HEK293 (cell line): ENCODE results near the gene SSR1.

Source experiments
- CTCF ChIA-PET: fragments of 350-600 bp; formaldehyde crosslinking; extraction: SDS; loops from one replicate; lab custom pipeline; 2021; ENCODE audit warnings: antibody characterized with exemption; lab: Yijun Ruan, JAX
- POLR2A ChIA-PET: fragments of 300-600 bp; formaldehyde crosslinking; extraction: SDS; loops from one replicate; lab custom pipeline; 2020; ENCODE audit warnings: antibody characterized with exemption, inconsistent platforms; lab: Yijun Ruan, JAX
- H3K27ac ChIP-seq: fragments of 200-500 bp; sonication (Bioruptor generic); 2 replicates; pipeline ENCODE4 v1.5.1; 2014; ENCODE audit warnings: low read depth, low read length, control low read depth, inconsistent platforms; ENCODE audit errors: extremely low read depth
- H3K36me3 ChIP-seq, 2 experiments: fragments of 200-500 bp in 1 of 2; sonication (Bioruptor generic) in 1 of 2; 1 replicate in 1 of 2; 2 replicates in 1 of 2; pipeline ENCODE4 v1.5.1; 2014 to 2017; ENCODE audit warnings: inconsistent platforms in 2 of 2, low read length in 2 of 2; ENCODE audit not compliant: control insufficient read depth in 2 of 2, insufficient read depth in 1 of 2
- H3K4me1 ChIP-seq: fragments of 200-500 bp; sonication (Bioruptor generic); 2 replicates; pipeline ENCODE4 v1.5.1; 2014; ENCODE audit warnings: mild to moderate bottlenecking, low read length, inconsistent platforms; ENCODE audit not compliant: control insufficient read depth, insufficient read depth
- H3K4me3 ChIP-seq: 2 replicates; pipeline ENCODE4 v1.5.1; 2011; ENCODE audit warnings: low read depth, mild to moderate bottlenecking, control low read depth, low read length, moderate library complexity
- H3K9me3 ChIP-seq: fragments of 200-500 bp; sonication (Bioruptor generic); 2 replicates; pipeline ENCODE4 v1.5.1; 2014; ENCODE audit warnings: low read depth, low read length, inconsistent platforms; ENCODE audit not compliant: control insufficient read depth, insufficient read depth
- EGR2 ChIP-seq: fragments of 450-650 bp; formaldehyde crosslinking; IDR thresholded peaks from 2 replicates; pipeline ENCODE4 v1.5.1; 2016; ENCODE audit warnings: low read depth, missing biosample characterization, missing genetic modification characterization
- MZF1 ChIP-seq: fragments of 450-650 bp; formaldehyde crosslinking; IDR thresholded peaks from 2 replicates; pipeline ENCODE4 v1.5.1; 2017; ENCODE audit warnings: missing biosample characterization, missing genetic modification characterization, borderline replicate concordance
- REPIN1 ChIP-seq: fragments of 450-650 bp; formaldehyde crosslinking; IDR thresholded peaks from 2 replicates; pipeline ENCODE4 v1.5.1; 2017; ENCODE audit warnings: missing biosample characterization, missing genetic modification characterization, low read depth
- WT1 ChIP-seq: fragments of 450-650 bp; formaldehyde crosslinking; IDR thresholded peaks from 2 replicates; pipeline ENCODE4 v1.5.1; 2016; ENCODE audit warnings: missing biosample characterization, missing genetic modification characterization
- ZEB2 ChIP-seq: fragments of 450-650 bp; formaldehyde crosslinking; IDR thresholded peaks from 2 replicates; pipeline ENCODE4 v1.5.1; 2016; ENCODE audit warnings: missing biosample characterization, missing genetic modification characterization
- ZFP41 ChIP-seq: fragments of 450-650 bp; formaldehyde crosslinking; IDR thresholded peaks from 2 replicates; pipeline ENCODE4 v1.5.1; 2016; ENCODE audit warnings: missing biosample characterization, missing genetic modification characterization, borderline replicate concordance
- ZFP69B ChIP-seq: fragments of 450-650 bp; formaldehyde crosslinking; IDR thresholded peaks from 2 replicates; pipeline ENCODE4 v1.5.1; 2016; ENCODE audit warnings: missing biosample characterization, missing genetic modification characterization
- ZNF121 ChIP-seq: fragments of 450-650 bp; formaldehyde crosslinking; IDR thresholded peaks from 2 replicates; pipeline ENCODE4 v1.5.1; 2016; ENCODE audit warnings: missing biosample characterization, missing genetic modification characterization
- ZNF132 ChIP-seq: fragments of 450-650 bp; formaldehyde crosslinking; IDR thresholded peaks from 2 replicates; pipeline ENCODE4 v1.5.1; 2017; ENCODE audit warnings: missing biosample characterization, missing genetic modification characterization, borderline replicate concordance
- ZNF16 ChIP-seq: fragments of 450-650 bp; formaldehyde crosslinking; IDR thresholded peaks from 2 replicates; pipeline ENCODE4 v1.5.1; 2016; ENCODE audit warnings: low read depth, missing biosample characterization, missing genetic modification characterization
- ZNF174 ChIP-seq: fragments of 450-650 bp; formaldehyde crosslinking; IDR thresholded peaks from 2 replicates; pipeline ENCODE4 v1.5.0; 2017; ENCODE audit warnings: missing biosample characterization, mild to moderate bottlenecking, missing genetic modification characterization
- ZNF19 ChIP-seq: fragments of 450-650 bp; formaldehyde crosslinking; IDR thresholded peaks from 2 replicates; pipeline ENCODE4; 2016; ENCODE audit warnings: missing biosample characterization, missing genetic modification characterization, low read depth
- ZNF2 ChIP-seq: fragments of 450-650 bp; formaldehyde crosslinking; IDR thresholded peaks from 2 replicates; pipeline ENCODE4 v1.5.1; 2016; ENCODE audit warnings: missing biosample characterization, missing genetic modification characterization
- ZNF24 ChIP-seq: fragments of 450-650 bp; formaldehyde crosslinking; IDR thresholded peaks from 2 replicates; pipeline ENCODE4 v1.5.1; 2016; ENCODE audit warnings: missing biosample characterization, missing genetic modification characterization
- ZNF394 ChIP-seq: fragments of 450-650 bp; formaldehyde crosslinking; IDR thresholded peaks from 2 replicates; pipeline ENCODE4 v1.5.1; 2016; ENCODE audit warnings: missing biosample characterization, missing genetic modification characterization, mild to moderate bottlenecking, moderate library complexity, borderline replicate concordance
- ZNF404 ChIP-seq: fragments of 450-650 bp; formaldehyde crosslinking; IDR thresholded peaks from 2 replicates; pipeline ENCODE4 v1.5.1; 2017; ENCODE audit warnings: missing biosample characterization, missing genetic modification characterization
- ZNF549 ChIP-seq: fragments of 450-650 bp; IDR thresholded peaks from 2 replicates; pipeline ENCODE4 v1.5.1; 2018; ENCODE audit warnings: missing biosample characterization, missing genetic modification characterization, mild to moderate bottlenecking, inconsistent platforms, moderate library complexity
- ZNF701 ChIP-seq: fragments of 450-650 bp; formaldehyde crosslinking; IDR thresholded peaks from 2 replicates; pipeline ENCODE4 v1.5.1; 2016; ENCODE audit warnings: missing biosample characterization, missing genetic modification characterization
- ZNF747 ChIP-seq: fragments of 450-650 bp; formaldehyde crosslinking; IDR thresholded peaks from 2 replicates; pipeline ENCODE4 v1.5.1; 2016; ENCODE audit warnings: missing biosample characterization, missing genetic modification characterization
- ZNF768 ChIP-seq: fragments of 450-650 bp; formaldehyde crosslinking; IDR thresholded peaks from 2 replicates; pipeline ENCODE4 v1.5.1; 2018; ENCODE audit warnings: missing biosample characterization, mild to moderate bottlenecking, missing genetic modification characterization
- ZNF776 ChIP-seq: fragments of 450-650 bp; formaldehyde crosslinking; IDR thresholded peaks from 2 replicates; pipeline ENCODE4 v1.5.0; 2017; ENCODE audit warnings: missing biosample characterization, missing genetic modification characterization, borderline replicate concordance
- ZNF843 ChIP-seq: fragments of 450-650 bp; formaldehyde crosslinking; IDR thresholded peaks from 2 replicates; pipeline ENCODE4 v1.5.1; 2016; ENCODE audit warnings: missing biosample characterization, missing genetic modification characterization
- ZSCAN30 ChIP-seq: fragments of 450-650 bp; IDR thresholded peaks from 2 replicates; pipeline ENCODE4 v1.5.1; 2018; ENCODE audit warnings: missing biosample characterization, mild to moderate bottlenecking, missing genetic modification characterization, moderate library complexity
- TF ChIP-seq, protein P1 (sequence below): fragments of 450-650 bp; formaldehyde crosslinking; IDR thresholded peaks from 2 replicates; pipeline ENCODE4 v1.5.1; 2016; ENCODE audit warnings: missing biosample characterization, missing genetic modification characterization
- TF ChIP-seq, protein P2 (sequence below): fragments of 450-650 bp; formaldehyde crosslinking; IDR thresholded peaks from 2 replicates; pipeline ENCODE4 v1.5.1; 2017; ENCODE audit warnings: missing biosample characterization, missing genetic modification characterization
- TF ChIP-seq, protein P3 (sequence below): fragments of 450-650 bp; formaldehyde crosslinking; IDR thresholded peaks from 2 replicates; pipeline ENCODE4 v1.5.1; 2016; ENCODE audit warnings: missing biosample characterization, missing genetic modification characterization
- TF ChIP-seq, protein P4 (sequence below): fragments of 450-650 bp; formaldehyde crosslinking; IDR thresholded peaks from 2 replicates; pipeline ENCODE4 v1.5.1; 2016; ENCODE audit warnings: missing biosample characterization, missing genetic modification characterization

Gene SSR1

DNA sequence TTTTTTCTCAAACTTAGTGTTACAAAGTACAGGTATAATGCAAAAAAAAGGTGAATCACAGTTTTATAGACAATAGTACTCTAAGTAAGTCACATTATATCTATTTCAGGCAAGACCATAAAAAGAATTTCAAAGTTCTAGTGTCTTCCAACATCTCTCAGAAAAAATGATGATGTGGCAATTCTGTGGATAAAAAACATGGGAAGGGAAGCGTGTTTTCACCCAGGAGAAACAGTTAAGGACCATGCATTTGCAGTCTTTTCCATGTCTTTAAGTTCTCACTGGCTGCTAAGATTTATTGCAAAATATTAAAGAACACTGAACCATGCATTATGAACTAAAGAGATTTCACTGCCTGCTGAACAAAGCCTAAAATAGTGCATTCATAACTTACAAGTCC, 1.8 kb downstream of the SSR1 start:
- Histone ChIP-seq H3K4me3 (peak overlapping the region; percentile 1; the same call in 1 of the 2 replicates), H3K36me3 (peaks cover 37 to 38% of the 10 kb centered on the region in 2 experiments), H3K4me1 (peaks cover 5% of the 10 kb centered on the region; the same call in 1 of the 2 replicates), H3K9me3 (no peaks in the 10 kb centered on the region), H3K27ac (no peak overlapping the region)
- TF ChIP-seq ZNF747 (tag by site-specific recombination) (no peak), ZFP41 (no peak), ZNF132 (tag by site-specific recombination) (no peak), ZNF768 (tag by site-specific recombination) (no peak), ZSCAN30 (tag by site-specific recombination) (no peak), ZNF16 (tag by site-specific recombination) (no peak), EGR2 (no peak)
- TF ChIP-seq, protein P1, sequence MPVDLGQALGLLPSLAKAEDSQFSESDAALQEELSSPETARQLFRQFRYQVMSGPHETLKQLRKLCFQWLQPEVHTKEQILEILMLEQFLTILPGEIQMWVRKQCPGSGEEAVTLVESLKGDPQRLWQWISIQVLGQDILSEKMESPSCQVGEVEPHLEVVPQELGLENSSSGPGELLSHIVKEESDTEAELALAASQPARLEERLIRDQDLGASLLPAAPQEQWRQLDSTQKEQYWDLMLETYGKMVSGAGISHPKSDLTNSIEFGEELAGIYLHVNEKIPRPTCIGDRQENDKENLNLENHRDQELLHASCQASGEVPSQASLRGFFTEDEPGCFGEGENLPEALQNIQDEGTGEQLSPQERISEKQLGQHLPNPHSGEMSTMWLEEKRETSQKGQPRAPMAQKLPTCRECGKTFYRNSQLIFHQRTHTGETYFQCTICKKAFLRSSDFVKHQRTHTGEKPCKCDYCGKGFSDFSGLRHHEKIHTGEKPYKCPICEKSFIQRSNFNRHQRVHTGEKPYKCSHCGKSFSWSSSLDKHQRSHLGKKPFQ (tag by site-specific recombination): no peak
- ChIA-PET POLR2A (interaction anchor here (0.9 kb wide), 1 partner anchor 19 kb away, joined by 3 read pairs; no protein-coding TSS in a partner anchor), CTCF (interaction anchor here (0.6 to 1.7 kb wide), 3 partner anchors 35 to 78 kb away, joined by 3 to 6 read pairs (median 4); partner anchors contain the start of genes CAGE1 and RIOK1)

DNA sequence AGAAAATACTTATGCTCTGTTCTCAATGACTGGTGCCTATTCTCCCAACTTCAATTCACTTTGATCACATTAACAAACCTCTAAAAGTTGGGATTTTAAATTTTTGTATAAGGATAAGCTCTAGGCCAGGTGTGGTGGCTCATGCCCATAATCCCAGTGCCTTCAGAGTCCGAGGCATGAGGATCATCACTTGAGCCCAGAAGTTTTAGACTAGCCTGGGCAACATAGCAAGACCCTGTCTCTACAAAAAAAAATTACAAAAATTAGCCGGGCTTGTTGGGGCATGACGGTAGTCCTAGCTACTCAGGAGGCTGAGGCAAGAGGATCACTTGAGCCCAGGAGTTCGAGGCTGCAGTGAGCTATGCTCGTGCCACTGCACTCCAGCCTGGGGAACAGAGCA, 3.9 kb downstream of the SSR1 start:
- H3K27ac ChIP-seq: no peak overlapping the region
- TF ChIP-seq ZNF121 (tag by site-specific recombination) (peak; percentile 87), ZNF701 (no peak)
- no peaks in the 10 kb centered on the region for H3K9me3 ChIP-seq
- ChIA-PET CTCF (no interaction called here), POLR2A (no interaction called here)
- peaks cover 5% of the 10 kb centered on the region; the same call in 1 of the 2 replicates for H3K4me1 ChIP-seq
- H3K36me3 ChIP-seq: peaks cover 41 to 56% of the 10 kb centered on the region in 2 experiments
- H3K4me3 ChIP-seq: no peak overlapping the region

DNA sequence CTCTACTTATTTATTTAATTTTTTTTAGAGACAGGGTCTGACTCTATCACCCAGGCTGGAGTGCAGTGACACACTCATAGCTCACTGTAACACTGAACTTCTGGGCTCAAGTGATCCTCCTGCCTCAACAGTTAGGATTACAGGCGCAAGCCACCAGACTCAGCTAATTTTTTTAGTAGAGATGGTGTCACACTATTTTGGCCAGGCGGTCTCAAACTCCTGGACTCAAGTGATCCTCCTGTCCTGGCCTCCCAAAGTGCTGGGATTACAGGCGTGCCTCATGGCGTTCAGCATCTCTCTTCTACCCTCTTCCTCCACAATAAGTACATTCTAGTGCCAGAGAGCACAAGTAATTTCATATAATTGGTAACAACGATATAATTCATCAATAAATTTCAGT, 5.5 kb downstream of the SSR1 start:
- ChIA-PET POLR2A (no interaction called here), CTCF (interaction anchor here (0.7 to 1.1 kb wide), 2 partner anchors 15 to 69 kb away, joined by 3 read pairs; no protein-coding TSS in a partner anchor)
- Histone ChIP-seq H3K36me3 (peaks cover 55 to 70% of the 10 kb centered on the region in 2 experiments), H3K4me1 (peaks cover 5% of the 10 kb centered on the region; the same call in 1 of the 2 replicates), H3K4me3 (no peak overlapping the region), H3K9me3 (no peaks in the 10 kb centered on the region), H3K27ac (no peak overlapping the region)
- TF ChIP-seq, protein P2, sequence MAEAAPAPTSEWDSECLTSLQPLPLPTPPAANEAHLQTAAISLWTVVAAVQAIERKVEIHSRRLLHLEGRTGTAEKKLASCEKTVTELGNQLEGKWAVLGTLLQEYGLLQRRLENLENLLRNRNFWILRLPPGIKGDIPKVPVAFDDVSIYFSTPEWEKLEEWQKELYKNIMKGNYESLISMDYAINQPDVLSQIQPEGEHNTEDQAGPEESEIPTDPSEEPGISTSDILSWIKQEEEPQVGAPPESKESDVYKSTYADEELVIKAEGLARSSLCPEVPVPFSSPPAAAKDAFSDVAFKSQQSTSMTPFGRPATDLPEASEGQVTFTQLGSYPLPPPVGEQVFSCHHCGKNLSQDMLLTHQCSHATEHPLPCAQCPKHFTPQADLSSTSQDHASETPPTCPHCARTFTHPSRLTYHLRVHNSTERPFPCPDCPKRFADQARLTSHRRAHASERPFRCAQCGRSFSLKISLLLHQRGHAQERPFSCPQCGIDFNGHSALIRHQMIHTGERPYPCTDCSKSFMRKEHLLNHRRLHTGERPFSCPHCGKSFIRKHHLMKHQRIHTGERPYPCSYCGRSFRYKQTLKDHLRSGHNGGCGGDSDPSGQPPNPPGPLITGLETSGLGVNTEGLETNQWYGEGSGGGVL (tag by site-specific recombination): no peak
- no peak for TF ChIP-seq ZNF24 (tag by site-specific recombination)
- TF ChIP-seq ZNF2 (tag by site-specific recombination): no peak
- no peak for TF ChIP-seq ZNF394 (tag by site-specific recombination)
- no peak for TF ChIP-seq MZF1
- no peak for TF ChIP-seq ZNF776 (tag by site-specific recombination)
- no peak for TF ChIP-seq ZEB2
- TF ChIP-seq ZNF19: no peak
- no peak for TF ChIP-seq ZNF549 (tag by site-specific recombination)
- TF ChIP-seq WT1 (tag by site-specific recombination): no peak
- TF ChIP-seq, protein P3, sequence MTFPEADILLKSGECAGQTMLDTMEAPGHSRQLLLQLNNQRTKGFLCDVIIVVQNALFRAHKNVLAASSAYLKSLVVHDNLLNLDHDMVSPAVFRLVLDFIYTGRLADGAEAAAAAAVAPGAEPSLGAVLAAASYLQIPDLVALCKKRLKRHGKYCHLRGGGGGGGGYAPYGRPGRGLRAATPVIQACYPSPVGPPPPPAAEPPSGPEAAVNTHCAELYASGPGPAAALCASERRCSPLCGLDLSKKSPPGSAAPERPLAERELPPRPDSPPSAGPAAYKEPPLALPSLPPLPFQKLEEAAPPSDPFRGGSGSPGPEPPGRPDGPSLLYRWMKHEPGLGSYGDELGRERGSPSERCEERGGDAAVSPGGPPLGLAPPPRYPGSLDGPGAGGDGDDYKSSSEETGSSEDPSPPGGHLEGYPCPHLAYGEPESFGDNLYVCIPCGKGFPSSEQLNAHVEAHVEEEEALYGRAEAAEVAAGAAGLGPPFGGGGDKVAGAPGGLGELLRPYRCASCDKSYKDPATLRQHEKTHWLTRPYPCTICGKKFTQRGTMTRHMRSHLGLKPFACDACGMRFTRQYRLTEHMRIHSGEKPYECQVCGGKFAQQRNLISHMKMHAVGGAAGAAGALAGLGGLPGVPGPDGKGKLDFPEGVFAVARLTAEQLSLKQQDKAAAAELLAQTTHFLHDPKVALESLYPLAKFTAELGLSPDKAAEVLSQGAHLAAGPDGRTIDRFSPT (tag by site-specific recombination): no peak
- TF ChIP-seq REPIN1 (tag by site-specific recombination): no peak
- TF ChIP-seq ZNF404: no peak
- no peak for TF ChIP-seq ZNF174
- no peak for TF ChIP-seq ZFP69B
- TF ChIP-seq, protein P4, sequence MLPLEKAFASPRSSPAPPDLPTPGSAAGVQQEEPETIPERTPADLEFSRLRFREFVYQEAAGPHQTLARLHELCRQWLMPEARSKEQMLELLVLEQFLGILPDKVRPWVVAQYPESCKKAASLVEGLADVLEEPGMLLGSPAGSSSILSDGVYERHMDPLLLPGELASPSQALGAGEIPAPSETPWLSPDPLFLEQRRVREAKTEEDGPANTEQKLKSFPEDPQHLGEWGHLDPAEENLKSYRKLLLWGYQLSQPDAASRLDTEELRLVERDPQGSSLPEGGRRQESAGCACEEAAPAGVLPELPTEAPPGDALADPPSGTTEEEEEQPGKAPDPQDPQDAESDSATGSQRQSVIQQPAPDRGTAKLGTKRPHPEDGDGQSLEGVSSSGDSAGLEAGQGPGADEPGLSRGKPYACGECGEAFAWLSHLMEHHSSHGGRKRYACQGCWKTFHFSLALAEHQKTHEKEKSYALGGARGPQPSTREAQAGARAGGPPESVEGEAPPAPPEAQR (tag by site-specific recombination): no peak
- TF ChIP-seq ZNF843 (tag by site-specific recombination): no peak
